H1 (cell line): ENCODE measurements around the gene TMEM120A. TPM values are rescaled to one million over a fixed set of nuclear protein-coding genes. Genes with fewer than 3 reads are reported as not detected.

ENCODE experiments used
- CTCF ChIA-PET: fragments of 300-600 bp; sonication (Branson Sonifier 250); formaldehyde crosslinking; loops from one replicate; lab custom pipeline; 2021; ENCODE audit not compliant: partially characterized antibody; lab: Charles Lee
- POLR2A ChIA-PET: fragments of 300-600 bp; sonication (Branson Sonifier 250); formaldehyde crosslinking; loops from one replicate; lab custom pipeline; 2021; ENCODE audit warnings: inconsistent platforms; ENCODE audit not compliant: partially characterized antibody; lab: Charles Lee
- DNase-seq, 2 experiments: peaks; one replicate each; pipeline versions ENCODE4 v3.0.0 to v3.0.0-alpha.2; 2010 to 2022; ENCODE audit warnings: low spot score in 2 of 2, low read depth in 1 of 2, mixed read lengths in 1 of 2
- FAIRE-seq: peaks from 2 replicates; lab custom pipeline; 2011; peaks lifted over from hg19 to GRCh38; lab: Jason Lieb, UNC
- H2AFZ ChIP-seq: 2 replicates; pipeline ENCODE4 v1.8.1; 2012; ENCODE audit warnings: low read length, inconsistent platforms
- H2AK5ac ChIP-seq: 2 replicates; pipeline ENCODE4 v1.6.1; 2013; ENCODE audit warnings: low read depth, low read length
- H2BK120ac ChIP-seq: replicated peaks from 2 replicates; pipeline ENCODE3; 2013; ENCODE audit warnings: low read depth, low read length, inconsistent platforms
- H2BK12ac ChIP-seq: 2 replicates; pipeline ENCODE4 v1.6.1; 2013; ENCODE audit warnings: low read depth, low read length
- H2BK15ac ChIP-seq: 2 replicates; pipeline ENCODE4 v1.6.1; 2013; ENCODE audit warnings: low read length
- H2BK20ac ChIP-seq: 2 replicates; pipeline ENCODE4 v1.6.1; 2013; ENCODE audit warnings: low read length
- H2BK5ac ChIP-seq: 2 replicates; pipeline ENCODE4 v1.6.1; 2013; ENCODE audit warnings: low read depth, low read length
- H3K14ac ChIP-seq: 2 replicates; pipeline ENCODE4 v1.6.1; 2013; ENCODE audit warnings: inconsistent platforms; ENCODE audit not compliant: insufficient read length
- H3K18ac ChIP-seq: 2 replicates; pipeline ENCODE4 v1.6.1; 2013; ENCODE audit warnings: low read length; ENCODE audit errors: extremely low read depth
- H3K23ac ChIP-seq: 2 replicates; pipeline ENCODE4 v1.6.1; 2013; ENCODE audit warnings: inconsistent platforms; ENCODE audit not compliant: insufficient read length
- H3K23me2 ChIP-seq: 2 replicates; pipeline ENCODE4 v1.6.1; 2013; ENCODE audit warnings: low read depth, low read length
- H3K27ac ChIP-seq: 2 replicates; pipeline ENCODE4 v1.6.1; 2011; ENCODE audit warnings: low read depth, low read length, inconsistent platforms
- H3K27me3 ChIP-seq, 4 experiments: replicated peaks in 1 of 4; 1 replicate in 1 of 4; 2 replicates in 3 of 4; pipeline versions ENCODE4 v1.6.1 to v1.8.1; 2011 to 2013; ENCODE audit warnings: low read length in 3 of 4, mild to moderate bottlenecking in 3 of 4, inconsistent platforms in 2 of 4, mixed read lengths in 2 of 4, moderate library complexity in 1 of 4; ENCODE audit not compliant: control insufficient read depth in 3 of 4, insufficient read depth in 3 of 4; ENCODE audit errors: extremely low read depth in 1 of 4
- H3K36me3 ChIP-seq, 4 experiments: 2 replicates each; pipeline versions ENCODE4 v1.6.1 to v1.8.1; 2011 to 2013; ENCODE audit warnings: mild to moderate bottlenecking in 4 of 4, low read length in 3 of 4, moderate library complexity in 2 of 4, control low read depth in 1 of 4, inconsistent platforms in 1 of 4; ENCODE audit not compliant: insufficient read depth in 4 of 4, control insufficient read depth in 2 of 4
- H3K4ac ChIP-seq: replicated peaks from 2 replicates; pipeline ENCODE3; 2013; ENCODE audit warnings: low read length, low read depth, mixed read lengths, inconsistent platforms; ENCODE audit not compliant: insufficient read length
- H3K4me1 ChIP-seq, 4 experiments: replicated peaks in 1 of 4; 1 replicate in 1 of 4; 2 replicates in 3 of 4; pipeline versions ENCODE4 v1.6.1 to v1.8.1; 2011 to 2013; ENCODE audit warnings: low read length in 3 of 4, inconsistent platforms in 2 of 4, mixed read lengths in 1 of 4; ENCODE audit not compliant: insufficient read depth in 4 of 4, control insufficient read depth in 3 of 4
- H3K4me2 ChIP-seq, 2 experiments: 2 replicates each; pipeline versions ENCODE4 v1.6.1 to v1.8.1; 2011 to 2013; ENCODE audit warnings: low read depth in 2 of 2, low read length in 2 of 2, control low read depth in 1 of 2, inconsistent platforms in 1 of 2, mild to moderate bottlenecking in 1 of 2; ENCODE audit not compliant: insufficient read depth in 1 of 2
- H3K4me3 ChIP-seq, 4 experiments: fragments of 200-600, 300-600 bp in 1 of 4; sonication (generic), shearing (Covaris generic), sonication (Bioruptor Twin) in 1 of 4; 2 replicates each; pipeline versions ENCODE4 v1.5.1 to v1.8.1; 2011 to 2016; ENCODE audit warnings: low read length in 4 of 4, low read depth in 3 of 4, control low read depth in 2 of 4, inconsistent platforms in 2 of 4, mild to moderate bottlenecking in 2 of 4, mixed read lengths in 1 of 4, moderate library complexity in 1 of 4; ENCODE audit not compliant: insufficient read depth in 2 of 4; ENCODE audit errors: extremely low read depth in 1 of 4
- H3K56ac ChIP-seq: replicated peaks from 2 replicates; pipeline ENCODE3; 2013; ENCODE audit warnings: low read depth, mild to moderate bottlenecking, mixed read lengths, low read length, inconsistent platforms; ENCODE audit not compliant: insufficient read length
- H3K79me1 ChIP-seq: 2 replicates; pipeline ENCODE4 v1.6.1; 2013; ENCODE audit warnings: low read depth, low read length, control low read depth
- H3K79me2 ChIP-seq, 2 experiments: 2 replicates each; pipeline versions ENCODE4 v1.6.1 to v1.8.1; 2012 to 2013; ENCODE audit warnings: low read length in 2 of 2, mild to moderate bottlenecking in 2 of 2, inconsistent platforms in 1 of 2; ENCODE audit not compliant: insufficient read depth in 2 of 2, control insufficient read depth in 1 of 2
- H3K9ac ChIP-seq, 4 experiments: replicated peaks in 1 of 4; 1 replicate in 1 of 4; 2 replicates in 3 of 4; pipeline versions ENCODE4 v1.6.1 to v1.8.1; 2011 to 2013; ENCODE audit warnings: low read depth in 3 of 4, low read length in 3 of 4, control low read depth in 2 of 4, mild to moderate bottlenecking in 2 of 4, moderate library complexity in 2 of 4, inconsistent platforms in 1 of 4; ENCODE audit errors: extremely low read depth in 1 of 4
- H3K9me3 ChIP-seq, 2 experiments: 2 replicates each; pipeline versions ENCODE4 v1.6.1 to v1.8.1; 2012 to 2013; ENCODE audit warnings: mild to moderate bottlenecking in 2 of 2, moderate library complexity in 2 of 2, control low read depth in 1 of 2, inconsistent platforms in 1 of 2, low read depth in 1 of 2, low read length in 1 of 2, mixed read lengths in 1 of 2; ENCODE audit not compliant: insufficient read depth in 2 of 2
- H4K20me1 ChIP-seq, 2 experiments: replicated peaks in 1 of 2; 2 replicates each; pipeline versions ENCODE3 to v1.8.1; 2011 to 2013; ENCODE audit warnings: inconsistent platforms in 2 of 2, low read length in 2 of 2, mild to moderate bottlenecking in 1 of 2; ENCODE audit not compliant: insufficient read depth in 2 of 2, control insufficient read depth in 1 of 2
- H4K5ac ChIP-seq: 2 replicates; pipeline ENCODE4 v1.6.1; 2013; ENCODE audit warnings: low read length, low read depth, mixed read lengths, inconsistent platforms; ENCODE audit not compliant: insufficient read length
- H4K8ac ChIP-seq: 2 replicates; pipeline ENCODE4 v1.8.0; 2013; ENCODE audit warnings: mild to moderate bottlenecking, moderate library complexity, low read length, inconsistent platforms; ENCODE audit not compliant: insufficient read depth; ENCODE audit errors: extremely low read depth
- H4K91ac ChIP-seq: replicated peaks from 2 replicates; pipeline ENCODE3; 2013; ENCODE audit warnings: low read length, mixed read lengths, inconsistent platforms; ENCODE audit not compliant: insufficient read length
- BRCA1 ChIP-seq: IDR thresholded peaks from 2 replicates; pipeline ENCODE4 v1.6.1; 2012; ENCODE audit warnings: low read depth, low read length, improper control_type of control experiment
- EP300 ChIP-seq, 2 experiments: IDR thresholded peaks; 1 replicate in 1 of 2; 2 replicates in 1 of 2; pipeline ENCODE4 v1.6.1; 2011 to 2012; ENCODE audit warnings: low read depth in 2 of 2, low read length in 2 of 2, mild to moderate bottlenecking in 2 of 2, borderline replicate concordance in 1 of 2, inconsistent platforms in 1 of 2, moderate library complexity in 1 of 2
- FOSL1 ChIP-seq: IDR thresholded peaks from 2 replicates; pipeline ENCODE4 v1.6.1; 2011; ENCODE audit warnings: mild to moderate bottlenecking, low read depth, low read length, moderate library complexity; ENCODE audit not compliant: insufficient read depth
- GABPA ChIP-seq: IDR thresholded peaks from 2 replicates; pipeline ENCODE4 v1.6.1; 2011; ENCODE audit warnings: mild to moderate bottlenecking, low read length, moderate library complexity, borderline replicate concordance; ENCODE audit not compliant: insufficient read depth
- GTF2F1 ChIP-seq: IDR thresholded peaks from 2 replicates; pipeline ENCODE4 v1.6.1; 2012; ENCODE audit warnings: low read depth, low read length, improper control_type of control experiment, borderline replicate concordance
- JUN ChIP-seq: IDR thresholded peaks from 2 replicates; pipeline ENCODE4 v1.6.1; 2011; ENCODE audit warnings: low read depth, mild to moderate bottlenecking, improper control_type of control experiment, low read length
- KDM5A ChIP-seq: fragments of 200-600 bp; IDR thresholded peaks from 2 replicates; pipeline ENCODE4 v1.7.1; 2012; ENCODE audit warnings: mild to moderate bottlenecking, low read length, inconsistent platforms, mixed read lengths
- RXRA ChIP-seq: IDR thresholded peaks from 2 replicates; pipeline ENCODE4 v1.6.1; 2011; ENCODE audit warnings: low read depth, mild to moderate bottlenecking, low read length, moderate library complexity; ENCODE audit not compliant: insufficient read depth
- SAP30 ChIP-seq: fragments of 300-600 bp; sonication (generic); IDR thresholded peaks from 2 replicates; pipeline ENCODE4 v1.7.1; 2012; ENCODE audit warnings: low read length, moderate library complexity, mild to moderate bottlenecking, inconsistent platforms; ENCODE audit not compliant: insufficient read depth, insufficient replicate concordance
- SIRT6 ChIP-seq: IDR thresholded peaks from one replicate; pipeline ENCODE4 v1.7.1; 2012; ENCODE audit warnings: low read length, inconsistent platforms
- SRF ChIP-seq: IDR thresholded peaks from 2 replicates; pipeline ENCODE4 v1.6.1; 2011; ENCODE audit warnings: mild to moderate bottlenecking, low read depth, low read length, moderate library complexity
- TBP ChIP-seq: IDR thresholded peaks from 2 replicates; pipeline ENCODE4 v1.6.1; 2011; ENCODE audit warnings: low read depth, low read length, improper control_type of control experiment
- WGBS, 2 experiments: shearing (Covaris generic) in 1 of 2; methylation state at CpG; one replicate each; pipeline versions ENCODE4 v1.1.6 to v1.1.7; 2013 to 2015; ENCODE audit warnings: low lambda C conversion rate in 2 of 2, mixed read lengths in 2 of 2, inconsistent platforms in 1 of 2, low coverage in 1 of 2, missing lambda C conversion rate in 1 of 2; ENCODE audit not compliant: insufficient replicate concordance in 2 of 2, insufficient coverage in 1 of 2, insufficient read length in 1 of 2; ENCODE audit errors: extremely low coverage in 1 of 2, missing lambda C conversion rate in 1 of 2; 5-methylcytosine and 5-hydroxymethylcytosine counted together
- polyA plus RNA-seq, 7 experiments: library from polyadenylated mRNA; depleted of rRNA in 3 of 7; stranded (reverse) in 5 of 7; unstranded in 2 of 7; fragments of >200 nt in 5 of 7; fragments of 200-250 nt in 2 of 7; gene quantifications; 1 replicate in 5 of 7; 2 replicates in 1 of 7; 4 replicates in 1 of 7; pipeline versions ENCODE4 v1.2.1 to v1.2.3, GENCODE V29; 2011 to 2013; ENCODE audit warnings: missing spikeins in 2 of 7, mixed read lengths in 2 of 7
- total RNA-seq: library from RNA; stranded (reverse); fragmentation: NEBNext Ultra II Directional; extraction: Animal tissue kit (Norgen Biotek cat#: 25700); gene quantifications from 2 replicates; pipeline ENCODE4 v1.2.1, GENCODE V29; 2021

Gene TMEM120A
- total and polyA plus RNA-seq, 2 of the 8 experiments (the other 6 are each of a cell fraction or from before 2014, with no cell fraction given), result 15.6 to 49.9 TPM

GRCh38 chr7:75981203-75981452, 13.3 kb downstream of the TMEM120A start:
- Histone ChIP-seq H3K14ac (no peak overlapping the region), H3K27ac (no peak overlapping the region), H2AFZ (no peak overlapping the region), H2AK5ac (no peak overlapping the region), H3K18ac (no peak overlapping the region), H3K79me2 (no peaks in the 10 kb centered on the region), H2BK120ac (no peak overlapping the region), H2BK20ac (no peak overlapping the region), H3K4me3 (no peak overlapping the region), H3K23me2 (no peaks in the 10 kb centered on the region), H4K91ac (no peak overlapping the region), H3K27me3 (no peaks in the 10 kb centered on the region), H3K9ac (no peak overlapping the region), H3K9me3 (no peaks in the 10 kb centered on the region), H3K56ac (no peak overlapping the region), H3K4me2 (no peak overlapping the region), H4K5ac (no peak overlapping the region), H4K8ac (no peak overlapping the region), H2BK5ac (no peak overlapping the region), H3K36me3 (peaks cover 9 to 58% (median 30%) of the 10 kb centered on the region in 4 experiments), H3K4me1 (no peaks in the 10 kb centered on the region), H3K23ac (no peak overlapping the region), H3K79me1 (no peaks in the 10 kb centered on the region), H3K4ac (no peak overlapping the region), H2BK15ac (no peak overlapping the region), H4K20me1 (peaks cover 0 to 9% of the 10 kb centered on the region in 2 experiments), H2BK12ac (no peak overlapping the region)
- DNase-seq (no peak), FAIRE-seq (no peak)
- CTCF ChIA-PET, result interaction anchor here (1.2 to 1.6 kb wide), 2 partner anchors 10 to 15 kb away, joined by 3 to 7 read pairs; no protein-coding TSS in a partner anchor
- TF ChIP-seq JUN (no peak), RXRA (no peak), TBP (no peak), GABPA (no peak), SRF (no peak), SAP30 (no peak), EP300 (IDR thresholded peaks at IDR 0.05; ENCODE audit: borderline replicate concordance in 1 of 2, low read depth in 2 of 2, low read length in 2 of 2) (no peak), FOSL1 (no peak), KDM5A (no peak), SIRT6 (no peak), BRCA1 (no peak), GTF2F1 (no peak)
- POLR2A ChIA-PET, result interaction anchor here (0.5 to 1.5 kb wide), 2 partner anchors 10 to 179 kb away, joined by 3 read pairs; no protein-coding TSS in a partner anchor
- 98% methylated on average over 8 of the region's 12 CpGs; no CpG with 5 or more reads in 1 of the 2 experiments for WGBS, 2 experiments
